HG03066 (cell line): ENCODE measurements around the gene CYB5D1.

ENCODE experiments used
- ATAC-seq: cut with Tn5 transposase; IDR thresholded peaks from one replicate; pipeline ENCODE4 v1.9.1; 2021; ENCODE audit warnings: low read depth; ENCODE audit not compliant: unreplicated experiment

CYB5D1 gene

GRCh38 chr17:7844292-7845154 is 13.3 kb upstream of the CYB5D1 start:
- peak; percentile 38 for ATAC-seq

DNA sequence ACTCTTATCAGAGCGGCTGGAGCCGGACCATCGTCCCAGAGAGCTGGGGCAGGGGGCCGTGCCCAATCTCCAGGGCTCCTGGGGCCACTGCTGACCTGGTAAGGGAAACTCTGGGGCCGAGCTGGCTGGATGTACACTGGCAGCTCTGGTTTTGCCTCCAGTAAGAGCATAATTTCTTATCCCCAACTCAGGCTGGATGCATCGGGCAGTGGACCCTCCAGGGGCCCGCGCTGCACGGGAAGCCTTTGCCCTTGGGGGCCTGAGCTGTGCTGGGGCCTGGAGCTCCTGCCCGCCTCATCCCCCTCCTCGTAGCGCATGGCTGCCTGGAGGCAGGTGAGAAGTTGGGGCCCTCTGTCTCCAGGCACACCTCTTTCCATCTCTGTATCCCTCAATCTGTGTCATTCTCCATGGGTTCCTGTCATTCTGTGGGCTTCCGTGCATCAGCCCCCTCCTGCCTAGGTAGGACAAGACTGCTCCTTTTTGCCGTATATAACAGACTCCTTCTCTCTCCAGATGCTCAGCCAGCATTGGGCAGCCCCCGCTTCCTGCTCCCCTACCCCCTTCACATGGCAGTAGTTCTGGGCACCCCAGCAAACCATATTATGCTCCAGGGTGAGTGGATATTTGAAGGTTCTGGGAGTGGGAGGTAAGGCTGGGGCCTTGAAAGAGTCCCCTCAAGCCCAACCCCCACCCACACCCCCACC is 12.3 kb upstream of the CYB5D1 start:
- ATAC-seq = no peak

GRCh38 chr17:7846063-7846735 is 11.6 kb upstream of the CYB5D1 start:
- ATAC-seq = no peak

DNA sequence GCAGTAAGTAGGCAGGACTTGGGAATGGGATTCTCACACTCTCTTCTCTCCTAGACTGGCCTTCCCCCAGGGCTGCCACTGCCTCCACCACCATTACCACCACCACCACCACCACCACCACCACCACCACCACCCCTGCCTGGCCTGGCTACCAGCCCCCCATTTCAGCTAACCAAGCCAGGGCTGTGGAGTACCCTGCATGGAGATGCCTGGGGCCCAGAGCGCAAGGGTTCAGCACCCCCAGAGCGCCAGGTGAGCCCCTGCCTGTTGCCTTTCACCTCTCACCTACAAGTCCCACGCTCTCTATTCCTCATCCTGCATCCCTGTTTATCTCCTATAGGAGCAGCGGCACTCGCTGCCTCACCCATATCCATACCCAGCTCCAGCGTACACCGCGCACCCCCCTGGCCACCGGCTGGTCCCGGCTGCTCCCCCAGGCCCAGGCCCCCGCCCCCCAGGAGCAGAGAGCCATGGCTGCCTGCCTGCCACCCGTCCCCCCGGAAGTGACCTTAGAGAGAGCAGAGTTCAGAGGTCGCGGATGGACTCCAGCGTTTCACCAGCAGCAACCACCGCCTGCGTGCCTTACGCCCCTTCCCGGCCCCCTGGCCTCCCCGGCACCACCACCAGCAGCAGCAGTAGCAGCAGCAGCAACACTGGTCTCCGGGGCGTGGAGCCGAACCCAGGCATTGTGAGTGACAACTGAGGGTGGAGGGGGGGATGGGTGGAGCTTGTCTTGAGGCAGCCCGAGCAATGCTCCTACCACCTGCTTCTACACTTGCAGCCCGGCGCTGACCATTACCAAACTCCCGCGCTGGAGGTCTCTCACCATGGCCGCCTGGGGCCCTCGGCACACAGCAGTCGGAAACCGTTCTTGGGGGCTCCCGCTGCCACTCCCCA is 10.8 kb upstream of the CYB5D1 start:
- ATAC-seq = no peak

DNA sequence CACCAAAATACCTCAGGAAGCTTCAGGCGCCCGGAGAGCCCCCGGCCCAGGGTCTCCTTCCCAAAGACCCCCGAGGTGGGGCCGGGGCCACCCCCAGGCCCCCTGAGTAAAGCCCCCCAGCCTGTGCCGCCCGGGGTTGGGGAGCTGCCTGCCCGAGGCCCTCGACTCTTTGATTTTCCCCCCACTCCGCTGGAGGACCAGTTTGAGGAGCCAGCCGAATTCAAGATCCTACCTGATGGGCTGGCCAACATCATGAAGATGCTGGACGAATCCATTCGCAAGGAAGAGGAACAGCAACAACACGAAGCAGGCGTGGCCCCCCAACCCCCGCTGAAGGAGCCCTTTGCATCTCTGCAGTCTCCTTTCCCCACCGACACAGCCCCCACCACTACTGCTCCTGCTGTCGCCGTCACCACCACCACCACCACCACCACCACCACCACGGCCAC is 9.6 kb upstream of the CYB5D1 start:
- no peak for ATAC-seq

GRCh38 chr17:7848739-7849129 is 9.1 kb upstream of the CYB5D1 start:
- no peak for ATAC-seq

GRCh38 chr17:7849130-7849750 is 8.6 kb upstream of the CYB5D1 start:
- ATAC-seq = no peak

GRCh38 chr17:7849751-7850504 is 7.9 kb upstream of the CYB5D1 start:
- no peak for ATAC-seq

- ATAC-seq = no peak
Observed at GRCh38 chr17:7850701-7851437, 6.9 kb upstream of the CYB5D1 start.

DNA sequence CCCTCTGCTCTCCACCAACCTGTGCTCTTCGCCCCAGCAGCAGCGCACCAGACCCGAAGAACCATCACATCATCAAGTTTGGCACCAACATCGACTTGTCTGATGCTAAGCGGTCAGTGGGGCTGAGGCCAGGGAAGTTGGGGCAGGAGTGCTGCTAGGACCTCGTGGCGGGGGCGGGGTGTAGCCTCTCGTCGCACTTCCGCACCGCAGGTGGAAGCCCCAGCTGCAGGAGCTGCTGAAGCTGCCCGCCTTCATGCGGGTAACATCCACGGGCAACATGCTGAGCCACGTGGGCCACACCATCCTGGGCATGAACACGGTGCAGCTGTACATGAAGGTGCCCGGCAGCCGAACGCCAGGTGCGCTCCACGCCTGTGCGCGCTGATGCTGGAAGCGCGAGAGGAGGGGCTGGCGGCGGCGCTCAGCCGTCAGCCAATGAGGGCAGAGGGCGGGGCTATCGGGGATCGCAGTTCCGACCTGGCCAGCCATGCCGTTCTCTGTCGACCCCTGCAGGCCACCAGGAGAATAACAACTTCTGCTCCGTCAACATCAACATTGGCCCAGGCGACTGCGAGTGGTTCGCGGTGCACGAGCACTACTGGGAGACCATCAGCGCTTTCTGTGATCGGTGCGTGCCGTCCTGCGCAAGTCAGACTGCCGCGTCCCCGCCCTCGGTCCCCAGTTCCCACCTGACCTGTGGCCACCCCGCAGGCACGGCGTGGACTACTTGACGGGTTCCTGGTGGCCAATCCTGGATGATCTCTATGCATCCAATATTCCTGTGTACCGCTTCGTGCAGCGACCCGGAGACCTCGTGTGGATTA is 6.2 kb upstream of the CYB5D1 start:
- ATAC-seq = peak; percentile 58

- ATAC-seq = no peak
Observed at GRCh38 chr17:7852262-7852670, 5.5 kb upstream of the CYB5D1 start.

DNA sequence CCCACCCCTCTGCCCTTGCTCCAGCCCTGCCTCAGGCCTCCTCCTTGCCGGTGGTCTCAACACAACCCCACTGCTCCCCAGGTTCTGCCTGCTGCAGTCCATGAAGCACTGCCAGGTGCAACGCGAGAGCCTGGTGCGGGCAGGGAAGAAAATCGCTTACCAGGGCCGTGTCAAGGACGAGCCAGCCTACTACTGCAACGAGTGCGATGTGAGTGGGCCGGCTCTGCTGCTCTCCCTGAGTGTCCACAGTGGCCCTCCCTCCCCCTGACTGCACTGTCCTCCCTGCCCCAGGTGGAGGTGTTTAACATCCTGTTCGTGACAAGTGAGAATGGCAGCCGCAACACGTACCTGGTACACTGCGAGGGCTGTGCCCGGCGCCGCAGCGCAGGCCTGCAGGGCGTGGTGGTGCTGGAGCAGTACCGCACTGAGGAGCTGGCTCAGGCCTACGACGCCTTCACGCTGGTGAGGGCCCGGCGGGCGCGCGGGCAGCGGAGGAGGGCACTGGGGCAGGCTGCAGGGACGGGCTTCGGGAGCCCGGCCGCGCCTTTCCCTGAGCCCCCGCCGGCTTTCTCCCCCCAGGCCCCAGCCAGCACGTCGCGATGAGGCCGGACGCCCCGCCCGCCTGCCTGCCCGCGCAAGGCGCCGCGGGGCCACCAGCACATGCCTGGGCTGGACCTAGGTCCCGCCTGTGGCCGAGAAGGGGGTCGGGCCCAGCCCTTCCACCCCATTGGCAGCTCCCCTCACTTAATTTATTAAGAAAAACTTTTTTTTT is 4.7 kb upstream of the CYB5D1 start:
- no peak for ATAC-seq

GRCh38 chr17:7853691-7854038 is 4.1 kb upstream of the CYB5D1 start:
- ATAC-seq = no peak

DNA sequence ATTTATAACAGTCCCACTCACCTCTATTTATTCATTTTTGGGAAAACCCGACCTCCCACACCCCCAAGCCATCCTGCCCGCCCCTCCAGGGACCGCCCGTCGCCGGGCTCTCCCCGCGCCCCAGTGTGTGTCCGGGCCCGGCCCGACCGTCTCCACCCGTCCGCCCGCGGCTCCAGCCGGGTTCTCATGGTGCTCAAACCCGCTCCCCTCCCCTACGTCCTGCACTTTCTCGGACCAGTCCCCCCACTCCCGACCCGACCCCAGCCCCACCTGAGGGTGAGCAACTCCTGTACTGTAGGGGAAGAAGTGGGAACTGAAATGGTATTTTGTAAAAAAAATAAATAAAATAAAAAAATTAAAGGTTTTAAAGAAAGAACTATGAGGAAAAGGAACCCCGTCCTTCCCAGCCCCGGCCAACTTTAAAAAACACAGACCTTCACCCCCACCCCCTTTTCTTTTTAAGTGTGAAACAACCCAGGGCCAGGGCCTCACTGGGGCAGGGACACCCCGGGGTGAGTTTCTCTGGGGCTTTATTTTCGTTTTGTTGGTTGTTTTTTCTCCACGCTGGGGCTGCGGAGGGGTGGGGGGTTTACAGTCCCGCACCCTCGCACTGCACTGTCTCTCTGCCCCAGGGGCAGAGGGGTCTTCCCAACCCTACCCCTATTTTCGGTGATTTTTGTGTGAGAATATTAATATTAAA is 3.6 kb upstream of the CYB5D1 start:
- no peak for ATAC-seq

DNA sequence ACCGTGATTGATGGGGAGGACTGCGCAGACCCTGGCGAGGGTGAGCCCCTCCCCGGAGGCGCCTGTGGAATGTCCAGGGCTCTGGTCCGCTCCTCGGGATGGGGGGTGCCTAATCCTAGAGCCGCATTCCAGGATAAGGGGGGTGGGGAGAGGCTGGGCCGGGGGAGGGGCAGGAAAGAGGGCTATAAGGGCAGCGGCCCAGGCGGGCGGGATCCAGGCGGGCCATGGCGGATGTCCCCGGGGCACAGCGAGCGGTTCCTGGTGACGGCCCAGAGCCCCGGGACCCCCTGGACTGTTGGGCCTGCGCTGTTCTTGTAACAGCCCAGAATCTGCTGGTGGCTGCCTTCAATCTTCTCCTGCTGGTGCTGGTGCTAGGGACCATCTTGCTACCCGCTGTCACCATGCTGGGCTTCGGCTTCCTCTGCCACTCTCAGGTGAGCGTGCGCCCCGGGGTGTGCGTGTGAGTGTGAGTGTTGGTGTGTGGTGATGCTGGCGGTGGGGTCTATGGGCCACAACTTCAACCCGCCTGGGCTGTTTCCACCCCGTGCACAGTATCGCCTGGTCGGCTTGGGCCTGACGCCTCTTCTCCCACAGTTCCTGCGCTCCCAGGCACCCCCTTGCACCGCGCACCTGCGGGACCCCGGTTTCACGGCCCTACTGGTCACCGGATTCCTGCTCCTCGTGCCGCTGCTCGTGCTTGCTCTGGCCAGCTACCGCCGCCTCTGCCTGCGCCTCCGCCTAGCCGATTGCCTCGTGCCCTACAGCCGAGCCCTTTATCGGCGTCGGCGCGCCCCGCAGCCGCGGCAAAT is 2.7 kb upstream of the CYB5D1 start, which contains the start of gene TMEM88:
TMEM88 (plus strand) TSS at position 216 of the 809 bp plus-strand sequence; CDS start at position 225, 9 bp downstream.
- ATAC-seq = no peak

- ATAC-seq = no peak
Observed at GRCh38 chr17:7855660-7856010, 2.2 kb upstream of the CYB5D1 start.
